ENCODE results near the gene UBL4A.

DNA sequence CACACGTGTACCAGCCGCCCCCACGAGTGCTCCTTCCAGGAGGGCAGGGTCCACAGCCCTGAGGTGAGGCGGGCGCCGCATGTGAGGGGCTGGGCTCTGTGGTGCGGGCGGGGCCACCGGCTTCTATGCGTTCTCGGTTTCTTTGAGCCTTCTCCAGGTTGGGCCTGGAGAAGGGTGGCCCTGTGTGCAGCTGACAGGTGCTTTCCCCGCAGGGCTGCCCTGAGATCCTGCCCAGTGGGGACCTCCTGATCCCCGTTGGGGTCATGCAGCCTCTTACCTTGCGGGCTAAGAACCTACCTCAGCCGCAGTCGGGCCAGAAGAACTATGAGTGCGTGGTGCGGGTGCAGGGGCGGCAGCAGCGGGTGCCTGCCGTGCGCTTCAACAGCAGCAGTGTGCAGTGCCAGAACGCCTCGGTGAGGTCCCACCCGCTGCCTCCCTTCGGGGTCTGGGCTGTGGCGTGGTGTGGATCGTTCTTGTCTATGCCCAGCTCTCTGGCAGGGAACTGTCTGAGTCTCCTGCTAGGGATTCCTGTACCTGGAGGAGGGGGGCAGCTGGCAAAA is 21.5 kb downstream of the UBL4A start:
- TF ChIP-seq, protein P1, sequence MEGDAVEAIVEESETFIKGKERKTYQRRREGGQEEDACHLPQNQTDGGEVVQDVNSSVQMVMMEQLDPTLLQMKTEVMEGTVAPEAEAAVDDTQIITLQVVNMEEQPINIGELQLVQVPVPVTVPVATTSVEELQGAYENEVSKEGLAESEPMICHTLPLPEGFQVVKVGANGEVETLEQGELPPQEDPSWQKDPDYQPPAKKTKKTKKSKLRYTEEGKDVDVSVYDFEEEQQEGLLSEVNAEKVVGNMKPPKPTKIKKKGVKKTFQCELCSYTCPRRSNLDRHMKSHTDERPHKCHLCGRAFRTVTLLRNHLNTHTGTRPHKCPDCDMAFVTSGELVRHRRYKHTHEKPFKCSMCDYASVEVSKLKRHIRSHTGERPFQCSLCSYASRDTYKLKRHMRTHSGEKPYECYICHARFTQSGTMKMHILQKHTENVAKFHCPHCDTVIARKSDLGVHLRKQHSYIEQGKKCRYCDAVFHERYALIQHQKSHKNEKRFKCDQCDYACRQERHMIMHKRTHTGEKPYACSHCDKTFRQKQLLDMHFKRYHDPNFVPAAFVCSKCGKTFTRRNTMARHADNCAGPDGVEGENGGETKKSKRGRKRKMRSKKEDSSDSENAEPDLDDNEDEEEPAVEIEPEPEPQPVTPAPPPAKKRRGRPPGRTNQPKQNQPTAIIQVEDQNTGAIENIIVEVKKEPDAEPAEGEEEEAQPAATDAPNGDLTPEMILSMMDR (IDR thresholded peaks at IDR 0.05): no peak
- no peak for TF ChIP-seq ZFX (IDR thresholded peaks at IDR 0.05; ENCODE audit: borderline replicate concordance)

Measured in 22Rv1 (cell line).